ENCODE results near the gene MOSPD2.

DNA sequence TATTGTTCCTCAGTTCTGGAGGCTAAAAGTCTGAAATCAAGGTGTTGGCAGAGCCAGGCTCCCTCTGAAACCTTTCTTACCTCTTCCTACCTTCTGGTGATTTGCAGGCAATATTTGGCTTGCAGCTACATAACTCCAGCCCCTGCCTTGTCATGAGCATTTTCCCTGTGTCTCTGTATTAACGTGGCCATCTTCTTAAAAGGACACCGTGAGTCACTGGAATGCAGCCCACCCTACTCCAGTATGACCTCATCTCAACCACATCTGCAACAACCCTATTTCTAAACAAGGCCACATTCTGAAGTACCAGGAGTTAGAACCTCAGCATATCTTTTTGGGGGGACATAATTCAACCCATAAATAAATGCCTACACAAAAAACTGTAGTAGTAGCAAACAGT, 41.1 kb upstream of the MOSPD2 start:
- TF ChIP-seq POLR2A (IDR thresholded peaks at IDR 0.05; ENCODE audit: low read depth, low read length): no peak
- no peak for TF ChIP-seq POLR2AphosphoS5 (IDR thresholded peaks at IDR 0.05; ENCODE audit: insufficient read depth, low read depth, low read length)
- no peak for TF ChIP-seq MYC (IDR thresholded peaks at IDR 0.05; ENCODE audit: low read depth, low read length)
- TF ChIP-seq, protein P1, sequence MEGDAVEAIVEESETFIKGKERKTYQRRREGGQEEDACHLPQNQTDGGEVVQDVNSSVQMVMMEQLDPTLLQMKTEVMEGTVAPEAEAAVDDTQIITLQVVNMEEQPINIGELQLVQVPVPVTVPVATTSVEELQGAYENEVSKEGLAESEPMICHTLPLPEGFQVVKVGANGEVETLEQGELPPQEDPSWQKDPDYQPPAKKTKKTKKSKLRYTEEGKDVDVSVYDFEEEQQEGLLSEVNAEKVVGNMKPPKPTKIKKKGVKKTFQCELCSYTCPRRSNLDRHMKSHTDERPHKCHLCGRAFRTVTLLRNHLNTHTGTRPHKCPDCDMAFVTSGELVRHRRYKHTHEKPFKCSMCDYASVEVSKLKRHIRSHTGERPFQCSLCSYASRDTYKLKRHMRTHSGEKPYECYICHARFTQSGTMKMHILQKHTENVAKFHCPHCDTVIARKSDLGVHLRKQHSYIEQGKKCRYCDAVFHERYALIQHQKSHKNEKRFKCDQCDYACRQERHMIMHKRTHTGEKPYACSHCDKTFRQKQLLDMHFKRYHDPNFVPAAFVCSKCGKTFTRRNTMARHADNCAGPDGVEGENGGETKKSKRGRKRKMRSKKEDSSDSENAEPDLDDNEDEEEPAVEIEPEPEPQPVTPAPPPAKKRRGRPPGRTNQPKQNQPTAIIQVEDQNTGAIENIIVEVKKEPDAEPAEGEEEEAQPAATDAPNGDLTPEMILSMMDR (IDR thresholded peaks at IDR 0.05; ENCODE audit: extremely low read depth in 1 of 2, insufficient read depth in 1 of 2, low read depth in 1 of 2, low read length in 2 of 2): no peak

Measured in endothelial cell of umbilical vein (primary cell).